ENCODE data around the gene NTRK2. TPM values are rescaled to one million over a fixed set of nuclear protein-coding genes. Genes with fewer than 3 reads are reported as not detected.

The NTRK2 gene
- total RNA-seq, 2 experiments from 2014 or later: 0.06 TPM; not detected in 1

DNA sequence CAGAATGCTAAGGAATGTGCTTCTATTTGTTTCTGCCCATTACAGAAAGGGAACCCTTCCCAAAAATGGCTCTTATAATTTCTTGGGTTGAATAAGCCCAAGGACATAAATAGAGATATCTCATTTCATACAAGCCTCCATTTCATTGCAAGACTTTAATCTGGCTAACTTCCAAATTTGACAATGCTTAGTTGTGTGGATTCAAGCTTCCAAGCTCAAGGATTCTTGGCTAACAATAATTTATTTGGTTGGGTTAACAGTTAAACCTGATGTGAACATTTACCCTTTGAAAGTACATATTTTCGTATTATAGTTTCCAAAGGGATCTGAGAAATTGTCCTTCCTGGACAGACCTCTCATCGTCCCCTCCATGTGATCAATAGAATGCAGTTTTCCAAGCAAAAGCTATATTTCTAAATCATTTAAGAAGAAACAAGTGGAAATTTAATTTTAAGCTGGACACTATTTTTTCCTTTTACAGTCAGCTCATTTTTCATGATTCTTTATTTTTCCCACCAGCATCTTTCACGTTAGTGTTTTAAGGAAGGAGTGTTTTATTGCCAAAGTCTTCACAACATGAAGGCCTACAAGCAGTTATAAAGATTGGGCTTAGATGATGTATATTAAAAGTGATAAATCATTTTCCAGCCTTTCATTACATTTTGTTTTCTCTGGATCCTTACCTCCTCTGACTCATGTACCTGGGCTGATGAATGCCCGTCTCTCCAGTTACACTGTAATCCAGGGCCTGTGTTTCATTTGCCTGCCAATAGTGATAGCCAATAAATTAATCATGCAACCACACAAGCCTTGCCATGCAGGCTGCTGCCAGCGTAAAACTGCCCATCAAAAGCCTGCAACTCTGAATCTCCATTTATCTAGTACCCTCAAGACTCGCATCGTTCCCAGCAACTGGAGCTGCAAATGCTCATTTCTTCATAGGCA, 176.7 kb downstream of the NTRK2 start:
- POLR2A ChIA-PET: no interaction called here
- CTCF ChIA-PET (ENCODE audit: unreplicated experiment): no interaction called here
- H3K79me2 ChIP-seq (ENCODE audit: insufficient read depth, low read depth, low read length): no peaks in the 10 kb centered on the region
- H3K9me3 ChIP-seq (ENCODE audit: low read length): no peaks in the 10 kb centered on the region
- H3K36me3 ChIP-seq (ENCODE audit: insufficient read depth, low read length): no peaks in the 10 kb centered on the region
- BruUV-seq (replicated peaks): no TSS peak
- no peak overlapping the region for H3K4me2 ChIP-seq (ENCODE audit: low read length)
- no peak for TF ChIP-seq EZH2phosphoT487 (IDR thresholded peaks at IDR 0.05; ENCODE audit: borderline replicate concordance, low read depth, low read length)
- TF ChIP-seq, protein P1, sequence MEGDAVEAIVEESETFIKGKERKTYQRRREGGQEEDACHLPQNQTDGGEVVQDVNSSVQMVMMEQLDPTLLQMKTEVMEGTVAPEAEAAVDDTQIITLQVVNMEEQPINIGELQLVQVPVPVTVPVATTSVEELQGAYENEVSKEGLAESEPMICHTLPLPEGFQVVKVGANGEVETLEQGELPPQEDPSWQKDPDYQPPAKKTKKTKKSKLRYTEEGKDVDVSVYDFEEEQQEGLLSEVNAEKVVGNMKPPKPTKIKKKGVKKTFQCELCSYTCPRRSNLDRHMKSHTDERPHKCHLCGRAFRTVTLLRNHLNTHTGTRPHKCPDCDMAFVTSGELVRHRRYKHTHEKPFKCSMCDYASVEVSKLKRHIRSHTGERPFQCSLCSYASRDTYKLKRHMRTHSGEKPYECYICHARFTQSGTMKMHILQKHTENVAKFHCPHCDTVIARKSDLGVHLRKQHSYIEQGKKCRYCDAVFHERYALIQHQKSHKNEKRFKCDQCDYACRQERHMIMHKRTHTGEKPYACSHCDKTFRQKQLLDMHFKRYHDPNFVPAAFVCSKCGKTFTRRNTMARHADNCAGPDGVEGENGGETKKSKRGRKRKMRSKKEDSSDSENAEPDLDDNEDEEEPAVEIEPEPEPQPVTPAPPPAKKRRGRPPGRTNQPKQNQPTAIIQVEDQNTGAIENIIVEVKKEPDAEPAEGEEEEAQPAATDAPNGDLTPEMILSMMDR (conservative IDR thresholded peaks at IDR 0.05; ENCODE audit: low read length): no peak
- H3K27ac ChIP-seq (ENCODE audit: low read depth, low read length, poor library complexity, severe bottlenecking): no peak overlapping the region
- H3K4me1 ChIP-seq (ENCODE audit: insufficient read depth, low read length, poor library complexity, severe bottlenecking): no peaks in the 10 kb centered on the region
- no peaks in the 10 kb centered on the region for H4K20me1 ChIP-seq (ENCODE audit: insufficient read depth, low read length)
- no peak overlapping the region for H2AFZ ChIP-seq (ENCODE audit: low read length)
- no peak overlapping the region for H3K4me3 ChIP-seq (ENCODE audit: low read depth, low read length, poor library complexity, severe bottlenecking)
- DNase-seq (ENCODE audit: low spot score): no peak
- intact Hi-C loops (cut with micrococcal nuclease; ENCODE audit: unreplicated experiment): no loop called here
- H3K9me2 ChIP-seq (ENCODE audit: insufficient read depth, low read length): no peaks in the 10 kb centered on the region

DNA sequence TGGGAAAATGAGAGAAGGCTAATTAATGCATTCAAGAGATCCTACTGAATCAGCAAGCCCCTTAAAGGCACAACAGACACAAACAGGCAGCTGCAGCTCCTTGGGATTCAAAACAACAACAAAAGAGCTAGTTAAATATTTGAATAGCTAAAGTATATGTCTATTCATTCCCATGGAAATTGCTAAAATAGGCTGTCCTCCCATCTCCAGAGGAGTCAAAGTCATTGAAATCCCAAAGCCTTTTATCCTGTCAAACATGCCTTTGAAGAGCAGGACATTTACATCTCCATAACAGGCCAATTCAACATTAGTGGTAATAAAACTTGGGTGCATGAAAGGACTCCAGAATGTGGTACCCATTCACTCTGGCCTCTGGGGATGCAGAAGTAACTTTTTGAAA, 177.4 kb downstream of the NTRK2 start:
- no peak overlapping the region for H3K4me3 ChIP-seq (ENCODE audit: low read depth, low read length, poor library complexity, severe bottlenecking)
- no peak overlapping the region for H3K27ac ChIP-seq (ENCODE audit: low read depth, low read length, poor library complexity, severe bottlenecking)
- H3K4me2 ChIP-seq (ENCODE audit: low read length): no peak overlapping the region
- no peaks in the 10 kb centered on the region for H3K9me3 ChIP-seq (ENCODE audit: low read length)
- ChIA-PET CTCF (ENCODE audit: unreplicated experiment) (no interaction called here), POLR2A (no interaction called here)
- no peaks in the 10 kb centered on the region for H3K9me2 ChIP-seq (ENCODE audit: insufficient read depth, low read length)
- no peak overlapping the region for H2AFZ ChIP-seq (ENCODE audit: low read length)
- TF ChIP-seq, protein P1 (conservative IDR thresholded peaks at IDR 0.05; ENCODE audit: low read length): no peak
- TF ChIP-seq EZH2phosphoT487 (IDR thresholded peaks at IDR 0.05; ENCODE audit: borderline replicate concordance, low read depth, low read length): no peak
- no peaks in the 10 kb centered on the region for H3K79me2 ChIP-seq (ENCODE audit: insufficient read depth, low read depth, low read length)
- no TSS peak for BruUV-seq (replicated peaks)
- no peak for DNase-seq (ENCODE audit: low spot score)
- no peaks in the 10 kb centered on the region for H3K36me3 ChIP-seq (ENCODE audit: insufficient read depth, low read length)
- H3K4me1 ChIP-seq (ENCODE audit: insufficient read depth, low read length, poor library complexity, severe bottlenecking): no peaks in the 10 kb centered on the region
- intact Hi-C loops (cut with micrococcal nuclease; ENCODE audit: unreplicated experiment): no loop called here
- H4K20me1 ChIP-seq (ENCODE audit: insufficient read depth, low read length): no peaks in the 10 kb centered on the region

DNA sequence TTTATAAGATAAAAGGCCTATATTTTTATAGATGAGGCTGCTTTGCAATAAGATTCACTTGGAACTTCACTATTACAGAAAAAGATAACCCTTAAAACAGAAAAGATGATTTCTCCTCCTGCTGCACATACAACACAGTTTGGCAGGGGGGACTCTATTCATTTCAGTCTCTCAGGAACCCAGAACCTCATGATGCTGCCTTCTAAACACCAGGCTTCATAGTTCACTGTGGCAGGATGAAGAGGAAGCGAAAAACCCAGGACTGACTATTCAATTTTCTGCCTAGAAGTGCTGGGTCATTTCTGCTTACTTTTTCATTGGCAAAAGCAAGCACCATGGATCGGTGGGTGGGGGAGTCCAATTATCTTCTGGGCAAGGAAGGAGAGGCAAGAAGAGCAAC, 179.5 kb downstream of the NTRK2 start:
- H3K4me1 ChIP-seq (ENCODE audit: insufficient read depth, low read length, poor library complexity, severe bottlenecking): no peaks in the 10 kb centered on the region
- intact Hi-C loops (cut with micrococcal nuclease; ENCODE audit: unreplicated experiment): no loop called here
- no peak overlapping the region for H3K27ac ChIP-seq (ENCODE audit: low read depth, low read length, poor library complexity, severe bottlenecking)
- no peaks in the 10 kb centered on the region for H4K20me1 ChIP-seq (ENCODE audit: insufficient read depth, low read length)
- no peak for TF ChIP-seq EZH2phosphoT487 (IDR thresholded peaks at IDR 0.05; ENCODE audit: borderline replicate concordance, low read depth, low read length)
- H3K79me2 ChIP-seq (ENCODE audit: insufficient read depth, low read depth, low read length): no peaks in the 10 kb centered on the region
- H2AFZ ChIP-seq (ENCODE audit: low read length): no peak overlapping the region
- no peaks in the 10 kb centered on the region for H3K9me3 ChIP-seq (ENCODE audit: low read length)
- no peaks in the 10 kb centered on the region for H3K9me2 ChIP-seq (ENCODE audit: insufficient read depth, low read length)
- ChIA-PET CTCF (ENCODE audit: unreplicated experiment) (no interaction called here), POLR2A (interaction anchor here (0.5 kb wide), 1 partner anchor 1567 kb away, joined by 5 read pairs; no protein-coding TSS in a partner anchor)
- BruUV-seq (replicated peaks): no TSS peak
- no peak overlapping the region for H3K4me2 ChIP-seq (ENCODE audit: low read length)
- DNase-seq (ENCODE audit: low spot score): no peak
- no peaks in the 10 kb centered on the region for H3K36me3 ChIP-seq (ENCODE audit: insufficient read depth, low read length)
- no peak overlapping the region for H3K4me3 ChIP-seq (ENCODE audit: low read depth, low read length, poor library complexity, severe bottlenecking)

All from OCI-LY7 (cell line).